MCF 10A (cell line): ENCODE data around the gene GMDS. TPM values are rescaled to one million over a fixed set of nuclear protein-coding genes. Genes with fewer than 3 reads are reported as not detected.
A peak's percentile ranks its signal among the peaks of the same experiment; 100 is the strongest.

Source experiments
- BruUV-seq: library from RNA; stranded (reverse); fragments of 400-500 nt; replicated peaks from 2 replicates; lab custom pipeline; 2021; lab: Mats Ljungman, UMichigan
- CTCF ChIA-PET: fragments of 300-600 bp; sonication (Branson Sonifier 250); formaldehyde crosslinking; extraction: SDS; loops from one replicate; lab custom pipeline; 2021; ENCODE audit warnings: antibody characterized with exemption, inconsistent platforms; lab: Yijun Ruan, JAX
- POLR2A ChIA-PET: fragments of 300-600, 350-650 bp; sonication (Branson Sonifier 250); formaldehyde crosslinking; extraction: SDS; loops from one replicate; lab custom pipeline; 2020; ENCODE audit warnings: antibody characterized with exemption, inconsistent platforms; lab: Yijun Ruan, JAX
- DNase-seq: peaks from one replicate; pipeline ENCODE4 v3.0.0-alpha.2; 2018; ENCODE audit not compliant: unreplicated experiment
- H3K27ac Mint-ChIP-seq: one replicate; pipeline ENCODE4 v1.8.0; 2022; ENCODE audit warnings: mild to moderate bottlenecking, low read depth, mixed read lengths; ENCODE audit not compliant: unreplicated experiment
- H3K27me3 Mint-ChIP-seq: one replicate; pipeline ENCODE4 v1.8.0; 2022; ENCODE audit warnings: mixed read lengths; ENCODE audit not compliant: insufficient read depth, unreplicated experiment
- H3K36me3 Mint-ChIP-seq: one replicate; pipeline ENCODE4 v1.8.0; 2022; ENCODE audit warnings: mild to moderate bottlenecking, moderate library complexity, mixed read lengths; ENCODE audit not compliant: insufficient read depth, unreplicated experiment
- H3K4me1 Mint-ChIP-seq: one replicate; pipeline ENCODE4 v1.8.0; 2022; ENCODE audit warnings: mixed read lengths; ENCODE audit not compliant: insufficient read depth, unreplicated experiment
- H3K4me3 Mint-ChIP-seq: one replicate; pipeline ENCODE4 v1.8.0; 2022; ENCODE audit warnings: mild to moderate bottlenecking, moderate library complexity, mixed read lengths; ENCODE audit not compliant: unreplicated experiment
- H3K9me3 Mint-ChIP-seq: one replicate; pipeline ENCODE4 v1.8.0; 2022; ENCODE audit warnings: mixed read lengths; ENCODE audit not compliant: unreplicated experiment
- CTCF ChIP-seq: fragments of 200-600 bp; IDR thresholded peaks from one replicate; pipeline ENCODE4 v1.8.0; 2022; ENCODE audit warnings: antibody characterized with exemption, mild to moderate bottlenecking; ENCODE audit not compliant: unreplicated experiment
- intact Hi-C: fragments of 100-400 bp; cut with micrococcal nuclease; formaldehyde crosslinking; loops from 2 replicates; pipeline ENCODE4 v1.14.1; 2022
- total RNA-seq: library from RNA; stranded (reverse); gene quantifications from 2 replicates; pipeline ENCODE4 v1.2.3, GENCODE V29; 2022

Gene GMDS
- total RNA-seq, 1 experiment from 2014 or later = 24.9 TPM

- ChIA-PET POLR2A (interaction anchor here (0.5 to 4.0 kb wide), 9 partner anchors 8 to 1197 kb away, joined by 3 to 18 read pairs (median 4); no protein-coding TSS in a partner anchor), CTCF (interaction anchor here (0.8 to 1.2 kb wide), 3 partner anchors 11 to 117 kb away, joined by 3 to 4 read pairs (median 3); no protein-coding TSS in a partner anchor)
- H3K9me3 Mint-ChIP-seq = no peaks in the 10 kb centered on the region
- peak; percentile 20 for DNase-seq
- intact Hi-C loops = no loop called here
- H3K4me1 Mint-ChIP-seq = peaks cover 31% of the 10 kb centered on the region
- no peak for TF ChIP-seq CTCF
- H3K27ac Mint-ChIP-seq = peak overlapping the region; percentile 81
- no peaks in the 10 kb centered on the region for H3K27me3 Mint-ChIP-seq
- no peaks in the 10 kb centered on the region for H3K36me3 Mint-ChIP-seq
- BruUV-seq = no TSS peak
- H3K4me3 Mint-ChIP-seq = peak overlapping the region; percentile 66
These were observed 23.6 kb downstream of the GMDS start for GRCh38 chr6:2221726-2222274.

- ChIA-PET POLR2A (interaction anchor here (4.0 kb wide), 1 partner anchor 16 kb away, joined by 18 read pairs; no protein-coding TSS in a partner anchor), CTCF (interaction anchor here (0.6 to 2.0 kb wide), 3 partner anchors 7 to 133 kb away, joined by 3 to 7 read pairs (median 5); no protein-coding TSS in a partner anchor)
- Mint-ChIP-seq H3K4me1 (peaks cover 22% of the 10 kb centered on the region), H3K27me3 (no peaks in the 10 kb centered on the region), H3K9me3 (no peaks in the 10 kb centered on the region), H3K4me3 (no peak overlapping the region), H3K27ac (no peak overlapping the region), H3K36me3 (no peaks in the 10 kb centered on the region)
- no TSS peak for BruUV-seq
- no peak for TF ChIP-seq CTCF
- DNase-seq = no peak
- intact Hi-C loops = no loop called here
These were observed 25.3 kb downstream of the GMDS start for GRCh38 chr6:2220154-2220553.

GRCh38 chr6:2218866-2219265 lies 26.5 kb downstream of the GMDS start:
- Mint-ChIP-seq H3K27ac (no peak overlapping the region), H3K27me3 (no peaks in the 10 kb centered on the region), H3K4me3 (no peak overlapping the region), H3K4me1 (peaks cover 20% of the 10 kb centered on the region), H3K36me3 (no peaks in the 10 kb centered on the region), H3K9me3 (no peaks in the 10 kb centered on the region)
- TF ChIP-seq CTCF = no peak
- POLR2A ChIA-PET = interaction anchor here (0.6 to 0.7 kb wide), 2 partner anchors 14 to 115 kb away, joined by 3 to 4 read pairs; no protein-coding TSS in a partner anchor
- intact Hi-C loops = no loop called here
- CTCF ChIA-PET = interaction anchor here (0.6 to 1.0 kb wide), 3 partner anchors 11 to 415 kb away, joined by 3 to 5 read pairs (median 4); no protein-coding TSS in a partner anchor
- DNase-seq = no peak
- BruUV-seq = no TSS peak

GRCh38 chr6:2216794-2217383 lies 28.5 kb downstream of the GMDS start:
- intact Hi-C loops = no loop called here
- POLR2A ChIA-PET = interaction anchor here (0.7 kb wide), 1 partner anchor 55 kb away, joined by 3 read pairs; no protein-coding TSS in a partner anchor
- CTCF ChIA-PET = interaction anchor here (0.5 to 1.0 kb wide), 6 partner anchors 10 to 941 kb away, joined by 3 to 5 read pairs (median 3); no protein-coding TSS in a partner anchor
- no peak for DNase-seq
- Mint-ChIP-seq H3K36me3 (no peaks in the 10 kb centered on the region), H3K27ac (no peak overlapping the region), H3K4me3 (no peak overlapping the region), H3K27me3 (no peaks in the 10 kb centered on the region), H3K9me3 (no peaks in the 10 kb centered on the region), H3K4me1 (peaks cover 6% of the 10 kb centered on the region)
- BruUV-seq = no TSS peak
- no peak for TF ChIP-seq CTCF
